G401.6 (cell line): ENCODE results near the gene SWI5.

Source experiments
- FAIRE-seq: peaks from 2 replicates; lab custom pipeline; 2012; peaks lifted over from hg19 to GRCh38; lab: Jason Lieb, UNC

SWI5 gene

DNA sequence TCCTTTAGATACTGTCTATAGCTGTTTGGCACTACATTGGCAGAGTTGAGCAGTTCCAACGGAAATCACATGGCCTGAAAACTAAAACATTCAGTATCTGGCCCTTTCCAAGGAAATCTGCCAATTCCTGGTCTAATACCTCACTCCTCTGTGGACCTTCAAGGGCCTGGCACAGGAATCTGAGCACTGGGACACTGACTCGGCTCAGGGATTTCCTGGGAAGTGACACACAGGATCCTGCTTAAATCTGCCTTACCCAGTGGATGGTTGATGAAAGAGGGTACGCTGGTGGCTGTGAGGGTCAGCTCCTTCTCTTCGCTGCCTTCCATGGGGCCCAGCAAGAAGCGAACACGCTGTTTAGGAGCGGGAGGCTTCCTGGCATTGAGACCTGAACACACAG lies 45.3 kb downstream of the SWI5 start:
- no peak for FAIRE-seq

DNA sequence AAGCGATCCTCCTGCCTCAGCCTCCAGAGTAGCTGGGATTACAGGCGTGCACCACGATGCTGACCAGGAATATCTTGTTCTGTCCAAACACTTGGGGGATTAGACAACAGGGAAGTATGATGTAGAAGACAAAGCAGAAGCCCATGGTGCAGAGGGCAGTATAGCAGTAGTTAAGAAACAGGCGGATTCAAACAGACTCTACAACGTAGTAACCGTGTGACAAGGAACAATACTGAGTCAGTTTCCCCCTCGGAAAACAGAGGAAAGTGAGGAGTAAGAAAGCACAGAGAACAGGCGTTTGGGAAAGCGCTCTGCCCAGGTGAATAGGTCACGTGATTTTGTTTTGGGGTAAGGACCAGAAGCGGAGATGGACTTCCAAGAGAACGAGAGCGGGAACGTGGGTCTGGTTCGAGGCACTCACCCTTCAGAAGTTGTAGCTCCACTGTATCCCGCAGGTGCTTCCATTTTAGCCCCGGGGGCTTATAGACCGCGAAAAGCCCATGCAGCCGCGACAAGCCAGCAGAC lies 45.9 kb downstream of the SWI5 start:
- FAIRE-seq = no peak

DNA sequence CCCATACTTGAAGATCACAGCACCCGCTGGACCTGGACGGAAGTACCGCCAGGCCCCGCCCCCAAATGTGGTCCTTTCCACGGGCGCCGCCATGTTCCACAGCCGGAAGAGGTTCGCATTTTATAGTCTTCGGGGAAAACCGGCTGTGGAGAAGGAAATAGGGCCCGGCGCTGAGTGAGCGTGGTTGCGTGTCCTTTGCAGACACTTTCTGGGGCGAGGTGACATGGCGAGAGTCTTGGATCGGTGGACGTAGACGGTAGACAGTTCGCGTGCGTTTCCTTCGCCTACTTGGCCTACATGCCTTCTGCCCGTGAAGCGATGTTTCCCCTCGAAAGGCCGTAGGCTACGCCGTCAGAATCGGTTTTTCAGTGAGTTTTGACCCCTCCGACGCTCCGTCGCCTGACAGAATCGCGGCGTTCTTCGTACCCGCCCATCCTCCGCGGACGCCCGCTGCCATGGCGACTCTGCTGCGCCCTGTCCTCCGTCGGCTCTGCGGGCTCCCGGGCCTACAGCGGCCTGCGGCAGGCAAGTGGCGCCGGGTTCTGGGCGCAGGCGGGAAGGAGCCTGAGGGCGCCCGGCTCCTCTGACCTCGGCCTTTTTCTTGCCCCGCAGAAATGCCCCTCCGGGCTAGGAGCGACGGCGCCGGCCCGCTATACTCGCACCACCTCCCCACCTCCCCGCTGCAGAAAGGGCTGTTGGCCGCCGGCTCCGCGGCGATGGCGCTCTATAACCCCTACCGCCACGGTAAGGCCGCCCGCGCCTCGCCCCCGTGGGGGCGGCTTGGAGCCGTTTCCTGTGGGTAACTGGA lies 46.5 kb downstream of the SWI5 start, which contains the start of the genes COQ4 and TRUB2:
TSS of gene COQ4 (plus strand) at position 436 of the 808 bp plus-strand sequence. CDS start at position 456, 20 bp downstream.
TSS of gene TRUB2 (minus strand) at position 44 of the 808 bp plus-strand sequence. CDS start at position 5, 39 bp downstream.
- no peak for FAIRE-seq

DNA sequence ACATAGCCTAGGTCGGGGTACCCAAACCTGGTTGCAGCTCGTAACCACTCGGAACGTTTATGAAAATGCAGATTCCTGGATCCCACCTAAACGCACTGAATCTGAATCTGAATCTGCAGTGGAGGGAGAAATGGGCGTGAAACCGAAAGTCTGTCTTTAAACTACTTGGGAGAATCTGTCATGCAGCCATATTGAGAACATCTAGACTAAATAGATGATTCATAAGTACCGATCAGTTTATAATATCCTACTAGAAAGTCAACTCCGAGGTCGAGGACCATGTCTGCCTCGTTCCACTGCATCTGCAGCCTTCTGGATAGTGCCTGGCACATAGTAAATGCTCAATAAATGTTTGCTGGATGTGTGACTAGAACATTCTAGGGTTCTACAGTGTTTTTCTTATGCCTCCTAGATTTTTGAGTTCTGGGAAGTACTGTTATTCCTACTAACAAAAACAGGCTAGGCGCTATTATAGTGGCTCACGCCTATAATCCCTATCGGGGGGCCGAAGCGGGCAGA lies 47.2 kb downstream of the SWI5 start:
- no peak for FAIRE-seq

DNA sequence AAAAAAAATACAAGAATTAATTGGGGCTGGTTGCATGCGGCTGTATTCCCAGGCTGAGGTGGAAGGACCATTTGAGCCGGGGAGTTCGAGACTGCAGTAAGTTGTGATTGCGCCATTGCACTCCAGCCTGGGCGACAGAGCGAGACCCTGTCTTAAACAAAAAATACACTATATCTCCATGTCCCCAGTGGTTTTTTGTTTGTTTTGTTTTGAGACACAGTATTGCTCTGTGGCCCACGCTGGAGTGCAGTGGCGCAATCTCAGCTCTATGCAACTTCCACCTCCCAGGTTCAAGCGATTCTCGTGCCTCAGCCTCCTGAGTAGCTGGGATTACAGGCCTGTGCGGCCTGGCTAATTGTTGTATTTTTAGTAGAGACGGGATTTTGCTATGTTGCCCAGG lies 47.7 kb downstream of the SWI5 start:
- FAIRE-seq = no peak

DNA sequence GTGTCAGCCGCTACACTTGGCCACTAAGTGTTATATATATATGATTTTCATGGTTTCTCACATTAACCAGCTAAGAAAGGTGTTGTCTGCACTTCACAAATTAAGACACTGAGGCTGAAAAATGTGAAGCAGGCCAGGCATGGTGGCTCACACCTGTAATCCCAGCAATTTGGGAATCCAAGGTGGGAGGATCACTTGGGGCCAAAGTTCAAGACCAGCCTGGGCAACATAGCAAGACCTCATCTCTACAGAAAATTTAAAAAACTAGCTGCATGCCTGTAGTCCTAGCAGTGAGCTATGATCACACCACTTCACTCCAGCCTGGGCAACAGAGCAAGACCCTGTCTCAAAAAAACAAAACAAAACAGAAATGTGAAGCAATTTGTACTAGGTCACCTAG lies 48.3 kb downstream of the SWI5 start:
- FAIRE-seq = no peak

DNA sequence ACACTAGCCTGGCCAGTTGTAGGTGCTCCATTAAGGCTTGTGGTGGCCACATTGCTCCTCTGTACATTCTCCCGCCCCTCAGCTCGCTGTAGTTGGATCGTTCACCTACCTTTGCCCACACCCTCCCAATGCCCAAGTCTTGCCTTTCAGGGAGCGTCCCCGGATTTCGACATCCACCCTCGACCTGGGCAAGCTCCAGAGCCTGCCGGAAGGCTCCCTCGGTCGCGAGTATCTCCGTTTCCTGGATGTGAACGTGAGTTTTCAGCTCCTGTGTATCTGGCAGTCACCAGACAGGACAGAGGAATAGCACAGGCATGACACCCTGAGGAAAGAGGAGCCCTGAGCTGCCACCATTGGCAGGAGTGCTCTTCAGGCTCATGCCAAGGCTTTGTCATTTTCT lies 49.6 kb downstream of the SWI5 start:
- no peak for FAIRE-seq

DNA sequence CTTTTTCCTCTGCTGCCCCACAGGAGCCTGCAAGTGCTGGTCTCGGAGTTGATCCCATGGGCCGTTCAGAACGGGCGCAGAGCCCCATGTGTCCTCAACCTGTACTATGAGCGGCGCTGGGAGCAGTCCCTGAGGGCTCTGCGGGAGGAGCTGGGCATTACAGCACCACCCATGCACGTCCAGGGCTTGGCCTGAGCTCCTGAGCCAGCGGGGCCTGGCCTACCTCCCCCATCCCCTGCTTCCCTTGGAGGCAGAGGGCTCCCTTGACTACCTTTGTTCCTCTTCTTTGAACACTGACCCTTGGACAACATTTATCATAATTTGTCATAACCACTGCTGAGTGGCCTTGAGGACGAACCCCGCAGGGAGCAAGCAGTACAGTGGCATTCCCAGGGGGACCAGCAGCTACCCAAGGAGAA lies 57.4 kb downstream of the SWI5 start:
- FAIRE-seq = no peak

DNA sequence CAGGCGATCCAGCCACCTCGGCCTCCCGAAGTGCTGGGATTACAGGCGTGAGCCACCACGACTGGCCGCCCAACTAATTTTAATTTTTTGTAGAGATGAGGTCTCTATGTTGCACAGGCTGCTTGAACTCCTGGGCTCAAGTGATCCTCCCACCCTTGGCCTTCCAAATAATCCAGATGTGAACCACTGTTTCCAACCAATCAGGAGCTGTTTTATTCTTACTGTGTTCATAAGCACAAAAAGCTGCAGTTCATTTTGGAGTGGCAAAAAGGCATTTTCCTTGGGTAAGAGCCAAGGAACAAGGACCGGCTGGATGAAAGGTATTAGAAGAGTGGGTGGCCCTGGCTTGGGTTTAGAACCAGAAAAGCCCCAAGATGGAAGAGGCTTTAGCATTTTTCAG lies 59.1 kb downstream of the SWI5 start:
- no peak for FAIRE-seq

DNA sequence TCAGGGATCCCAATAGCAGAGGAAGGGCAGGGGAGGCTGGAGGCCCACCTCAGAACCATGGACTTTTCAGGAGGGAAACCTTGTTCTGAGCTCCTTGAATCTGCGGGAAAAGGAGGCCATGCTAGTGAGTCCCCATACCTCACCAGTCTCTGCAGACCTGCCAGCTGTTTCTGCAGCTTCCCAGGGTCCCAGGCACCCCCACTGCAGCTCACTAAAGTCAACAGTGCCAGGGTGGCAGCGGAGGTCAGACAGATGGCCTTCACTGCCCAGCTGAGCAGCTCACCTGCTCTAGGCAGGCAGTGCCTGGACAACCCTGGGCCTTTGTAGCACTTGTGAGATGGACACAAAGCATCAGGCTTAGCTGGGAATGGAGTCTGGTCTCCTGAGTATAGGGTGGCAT lies 59.8 kb downstream of the SWI5 start:
- no peak for FAIRE-seq

DNA sequence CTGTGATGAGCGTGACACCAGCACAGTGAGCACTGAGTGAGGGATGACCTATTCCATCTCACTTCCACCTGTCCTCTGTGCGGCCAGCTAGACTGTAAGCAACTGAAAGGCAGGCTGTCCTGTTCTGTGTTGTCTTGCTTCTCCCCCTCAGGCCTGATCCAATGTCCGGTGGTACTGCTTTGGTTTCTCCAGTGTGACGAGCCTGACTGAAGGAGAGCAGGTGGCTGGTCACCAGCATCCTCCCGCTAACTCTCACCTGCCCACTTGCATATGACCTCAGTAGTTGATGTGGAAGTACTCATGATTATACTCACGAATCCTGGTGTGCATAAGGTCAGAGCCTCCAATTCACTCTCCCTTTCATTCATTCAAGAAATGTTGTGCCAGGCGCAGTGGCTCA lies 61.9 kb downstream of the SWI5 start:
- FAIRE-seq = no peak
